Endothelial cell of umbilical vein (primary cell): Measurements from ENCODE around the gene UTF1. TPM values are rescaled to one million over a fixed set of nuclear protein-coding genes. Genes with fewer than 3 reads are reported as not detected.

ENCODE experiments used
- BruUV-seq: library from RNA; stranded (reverse); fragments of 400-500 nt; replicated peaks from 2 replicates; lab custom pipeline; 2021; lab: Mats Ljungman, UMichigan
- CTCF ChIA-PET: fragments of 300-600, 350-600 bp; sonication (Branson Sonifier 250); formaldehyde crosslinking; loops from one replicate; lab custom pipeline; 2021; ENCODE audit warnings: antibody characterized with exemption, inconsistent platforms; lab: Charles Lee
- POLR2A ChIA-PET: fragments of 300-600, 350-600 bp; sonication (Branson Sonifier 250); formaldehyde crosslinking; loops from one replicate; lab custom pipeline; 2021; ENCODE audit warnings: antibody characterized with exemption, inconsistent platforms; lab: Charles Lee
- DNase-seq: peaks from one replicate; pipeline ENCODE4 v3.0.0-alpha.2; 2011; ENCODE audit warnings: low read depth, low spot score
- FAIRE-seq: peaks from 2 replicates; lab custom pipeline; 2011; peaks lifted over from hg19 to GRCh38; lab: Jason Lieb, UNC
- H2AFZ ChIP-seq: 2 replicates; pipeline ENCODE4 v1.6.0; 2012; ENCODE audit warnings: low read depth, low read length, control low read depth, inconsistent platforms
- H3K27ac ChIP-seq: 2 replicates; pipeline ENCODE4 v1.5.1; 2011; ENCODE audit warnings: low read depth, mild to moderate bottlenecking, control low read depth, low read length, moderate library complexity; ENCODE audit not compliant: insufficient read depth
- H3K27me3 ChIP-seq, 2 experiments: 2 replicates each; pipeline versions ENCODE4 v1.6.0 to v1.6.1; 2011; ENCODE audit warnings: low read length in 2 of 2, mixed read lengths in 1 of 2; ENCODE audit not compliant: control insufficient read depth in 2 of 2, insufficient read depth in 2 of 2
- H3K36me3 ChIP-seq, 2 experiments: 2 replicates in 1 of 2; 3 replicates in 1 of 2; pipeline ENCODE4 v1.5.1; 2011; ENCODE audit warnings: low read length in 2 of 2, mild to moderate bottlenecking in 1 of 2, moderate library complexity in 1 of 2; ENCODE audit not compliant: control insufficient read depth in 2 of 2, insufficient read depth in 2 of 2; ENCODE audit errors: extremely low read depth in 1 of 2
- H3K4me1 ChIP-seq: 3 replicates; pipeline ENCODE4 v1.5.1; 2011; ENCODE audit warnings: mild to moderate bottlenecking, low read length; ENCODE audit not compliant: control insufficient read depth, insufficient read depth; ENCODE audit errors: extremely low read depth
- H3K4me2 ChIP-seq: 2 replicates; pipeline ENCODE4 v1.6.1; 2011; ENCODE audit warnings: low read length, control low read depth, mixed read lengths; ENCODE audit not compliant: insufficient read depth
- H3K4me3 ChIP-seq, 3 experiments: fragments of 200-600 bp in 1 of 3; sonication (generic), shearing (Covaris generic) in 1 of 3; replicated peaks in 1 of 3; 2 replicates each; pipeline ENCODE4 v1.5.1; 2011 to 2016; ENCODE audit warnings: control low read depth in 3 of 3, low read length in 3 of 3, mild to moderate bottlenecking in 2 of 3, inconsistent platforms in 1 of 3, low read depth in 1 of 3, moderate library complexity in 1 of 3; ENCODE audit not compliant: insufficient read depth in 1 of 3
- H3K79me2 ChIP-seq: 2 replicates; pipeline ENCODE4 v1.6.0; 2012; ENCODE audit warnings: low read length, inconsistent platforms; ENCODE audit not compliant: control insufficient read depth, insufficient read depth
- H3K9ac ChIP-seq: replicated peaks from 2 replicates; pipeline ENCODE3; 2011; ENCODE audit warnings: low read length, control low read depth; ENCODE audit not compliant: insufficient read depth; ENCODE audit errors: extremely low read depth
- H3K9me1 ChIP-seq: replicated peaks from 3 replicates; pipeline ENCODE4 v1.6.0; 2011; ENCODE audit warnings: mild to moderate bottlenecking, low read length; ENCODE audit not compliant: control insufficient read depth, insufficient read depth; ENCODE audit errors: extremely low read depth
- H3K9me3 ChIP-seq: replicated peaks from 2 replicates; pipeline ENCODE4 v1.5.1; 2012; ENCODE audit warnings: low read length, inconsistent platforms; ENCODE audit not compliant: control insufficient read depth, insufficient read depth
- H4K20me1 ChIP-seq: replicated peaks from 2 replicates; pipeline ENCODE3; 2011; ENCODE audit warnings: mild to moderate bottlenecking, low read length; ENCODE audit not compliant: control insufficient read depth, insufficient read depth; ENCODE audit errors: extremely low read depth
- EZH2 ChIP-seq: IDR thresholded peaks from 2 replicates; pipeline ENCODE4 v1.6.1; 2012; ENCODE audit warnings: borderline replicate concordance, low read depth, mild to moderate bottlenecking, moderate library complexity, low read length, inconsistent platforms; ENCODE audit not compliant: severe bottlenecking
- FOS ChIP-seq: IDR thresholded peaks from 2 replicates; pipeline ENCODE4 v1.6.1; 2011; ENCODE audit warnings: mild to moderate bottlenecking, low read length, moderate library complexity, borderline replicate concordance; ENCODE audit not compliant: insufficient read depth
- GATA2 ChIP-seq: IDR thresholded peaks from 2 replicates; pipeline ENCODE4 v1.7.0; 2011; ENCODE audit warnings: low read depth, mild to moderate bottlenecking, moderate library complexity, mixed read lengths, low read length; ENCODE audit not compliant: insufficient read length, insufficient read depth
- JUN ChIP-seq: IDR thresholded peaks from 2 replicates; pipeline ENCODE4 v1.6.1; 2011; ENCODE audit warnings: borderline replicate concordance, low read depth; ENCODE audit not compliant: insufficient read length, insufficient read depth
- MYC ChIP-seq: IDR thresholded peaks from one replicate; pipeline ENCODE4 v1.6.1; 2011; ENCODE audit warnings: mild to moderate bottlenecking, low read depth, low read length
- POLR2A ChIP-seq: IDR thresholded peaks from 2 replicates; pipeline ENCODE4 v1.6.1; 2012; ENCODE audit warnings: low read depth, mild to moderate bottlenecking, control low read depth, low read length
- POLR2AphosphoS5 ChIP-seq: IDR thresholded peaks from 2 replicates; pipeline ENCODE4 v1.6.1; 2012; ENCODE audit warnings: low read depth, mild to moderate bottlenecking, control low read depth, low read length, moderate library complexity; ENCODE audit not compliant: insufficient read depth
- dilution Hi-C: fragments of 300-500 bp; cut with MboI; formaldehyde crosslinking; loops from one replicate; pipeline ENCODE4 v1.15.0; 2019; ENCODE audit warnings: low sequenced_read_pairs; ENCODE audit not compliant: extremely low pct_ligation_motif_present
- intact Hi-C: fragments of 100-400 bp; cut with micrococcal nuclease; formaldehyde crosslinking; loops from one replicate; pipeline ENCODE4 v1.10.0; 2022
- polyA plus RNA-seq, 4 experiments: library from polyadenylated mRNA; depleted of rRNA in 3 of 4; stranded (reverse) in 3 of 4; unstranded in 1 of 4; fragments of >200 nt; gene quantifications; 2 replicates each; pipeline versions ENCODE4 v1.2.1 to v1.2.3, GENCODE V29; 2011 to 2012; ENCODE audit warnings: missing spikeins in 1 of 4
- total RNA-seq: library from RNA; stranded (reverse); gene quantifications from 2 replicates; pipeline ENCODE4 v1.2.3, GENCODE V29; 2021
- TF ChIP-seq, protein P1 (sequence below), 2 donors: IDR thresholded peaks; 1 replicate in 1 of 2; 2 replicates in 1 of 2; pipeline ENCODE4 v1.5.1; 2011; ENCODE audit warnings: low read length in 2 of 2, mild to moderate bottlenecking in 2 of 2, moderate library complexity in 2 of 2, control low read depth in 1 of 2, inconsistent platforms in 1 of 2, low read depth in 1 of 2; ENCODE audit not compliant: insufficient read depth in 1 of 2; ENCODE audit errors: extremely low read depth in 1 of 2
- TF ChIP-seq, protein P2 (sequence below): IDR thresholded peaks from 2 replicates; pipeline ENCODE4 v1.6.1; 2011; ENCODE audit not compliant: insufficient read depth, insufficient read length

UTF1 gene
- total and polyA plus RNA-seq, 2 donors (not counting 3 experiments of a cell fraction or from before 2014, with no cell fraction given) = not detected

DNA sequence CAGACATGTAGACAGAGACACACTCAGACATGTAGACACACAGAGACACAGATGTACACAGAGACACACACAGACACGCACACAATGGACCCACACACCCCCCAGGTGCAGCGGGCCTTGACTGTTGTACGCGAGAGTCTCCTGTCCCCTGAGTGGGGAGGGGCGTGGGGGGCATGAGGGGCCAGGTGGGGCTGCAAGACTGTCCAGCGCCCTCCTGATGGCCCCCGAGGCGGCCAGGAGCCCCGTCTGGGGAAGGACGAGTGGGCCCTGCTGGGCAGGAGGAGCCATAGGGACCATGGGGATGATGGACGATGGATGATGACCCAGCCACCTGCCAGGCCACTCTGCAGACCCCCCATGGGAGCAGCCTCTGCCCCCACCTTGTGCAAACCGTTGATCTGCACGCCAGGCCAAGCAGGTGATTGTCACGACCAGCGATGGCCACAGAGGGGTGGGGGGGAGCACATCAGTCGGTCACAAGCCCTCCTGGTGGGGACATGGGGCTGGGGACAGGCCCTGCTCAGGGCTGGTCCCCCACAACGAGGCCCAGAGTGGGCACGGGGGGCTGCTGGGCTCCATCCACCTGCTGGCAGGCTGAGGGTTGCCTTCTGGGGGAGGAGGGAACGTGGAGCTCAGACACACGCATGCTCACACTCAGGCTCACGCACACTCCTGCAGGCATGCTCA is 19.2 kb downstream of the UTF1 start:
- H3K9me3 ChIP-seq = no peaks in the 10 kb centered on the region
- H3K9ac ChIP-seq = no peak overlapping the region
- no peak overlapping the region for H2AFZ ChIP-seq
- no peaks in the 10 kb centered on the region for H4K20me1 ChIP-seq
- no peaks in the 10 kb centered on the region for H3K27me3 ChIP-seq
- ChIA-PET CTCF (no interaction called here), POLR2A (no interaction called here)
- intact Hi-C loops (no loop called here), dilution Hi-C loops (no loop called here)
- H3K4me2 ChIP-seq = no peak overlapping the region
- TF ChIP-seq POLR2AphosphoS5 (no peak), EZH2 (no peak), JUN (no peak), GATA2 (no peak), POLR2A (no peak), MYC (no peak), FOS (no peak)
- TF ChIP-seq, protein P1, sequence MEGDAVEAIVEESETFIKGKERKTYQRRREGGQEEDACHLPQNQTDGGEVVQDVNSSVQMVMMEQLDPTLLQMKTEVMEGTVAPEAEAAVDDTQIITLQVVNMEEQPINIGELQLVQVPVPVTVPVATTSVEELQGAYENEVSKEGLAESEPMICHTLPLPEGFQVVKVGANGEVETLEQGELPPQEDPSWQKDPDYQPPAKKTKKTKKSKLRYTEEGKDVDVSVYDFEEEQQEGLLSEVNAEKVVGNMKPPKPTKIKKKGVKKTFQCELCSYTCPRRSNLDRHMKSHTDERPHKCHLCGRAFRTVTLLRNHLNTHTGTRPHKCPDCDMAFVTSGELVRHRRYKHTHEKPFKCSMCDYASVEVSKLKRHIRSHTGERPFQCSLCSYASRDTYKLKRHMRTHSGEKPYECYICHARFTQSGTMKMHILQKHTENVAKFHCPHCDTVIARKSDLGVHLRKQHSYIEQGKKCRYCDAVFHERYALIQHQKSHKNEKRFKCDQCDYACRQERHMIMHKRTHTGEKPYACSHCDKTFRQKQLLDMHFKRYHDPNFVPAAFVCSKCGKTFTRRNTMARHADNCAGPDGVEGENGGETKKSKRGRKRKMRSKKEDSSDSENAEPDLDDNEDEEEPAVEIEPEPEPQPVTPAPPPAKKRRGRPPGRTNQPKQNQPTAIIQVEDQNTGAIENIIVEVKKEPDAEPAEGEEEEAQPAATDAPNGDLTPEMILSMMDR (IDR thresholded peaks at IDR 0.05; ENCODE audit: extremely low read depth in 1 of 2, insufficient read depth in 1 of 2, low read depth in 1 of 2, low read length in 2 of 2) = no peak
- TF ChIP-seq, protein P2, sequence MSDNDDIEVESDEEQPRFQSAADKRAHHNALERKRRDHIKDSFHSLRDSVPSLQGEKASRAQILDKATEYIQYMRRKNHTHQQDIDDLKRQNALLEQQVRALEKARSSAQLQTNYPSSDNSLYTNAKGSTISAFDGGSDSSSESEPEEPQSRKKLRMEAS = no peak
- no peak for FAIRE-seq
- no peaks in the 10 kb centered on the region for H3K4me1 ChIP-seq
- no peaks in the 10 kb centered on the region for H3K36me3 ChIP-seq
- no peak for DNase-seq
- BruUV-seq = no TSS peak
- no peaks in the 10 kb centered on the region for H3K9me1 ChIP-seq
- no peaks in the 10 kb centered on the region for H3K79me2 ChIP-seq
- H3K27ac ChIP-seq = no peak overlapping the region
- no peak overlapping the region for H3K4me3 ChIP-seq
